Measurements from ENCODE around the gene GPR84.

- TF ChIP-seq ZNF311 (CRISPR knock-in tag; IDR thresholded peaks at IDR 0.05) (no peak), MXI1 (IDR thresholded peaks at IDR 0.05; ENCODE audit: low read depth, low read length) (no peak), TAF15 (IDR thresholded peaks at IDR 0.05; ENCODE audit: low read depth, low read length) (no peak), PTTG1 (tag; IDR thresholded peaks at IDR 0.05; ENCODE audit: low read depth) (no peak), PREB (CRISPR knock-in tag; IDR thresholded peaks at IDR 0.05) (no peak), HDAC1 (IDR thresholded peaks at IDR 0.05) (no peak), STAT6 (CRISPR knock-in tag; IDR thresholded peaks at IDR 0.05) (no peak), CBX8 (IDR thresholded peaks at IDR 0.05; ENCODE audit: borderline replicate concordance, extremely low read depth, low read depth, low read length, poor library complexity, severe bottlenecking) (no peak), ZNF354B (CRISPR knock-in tag; IDR thresholded peaks at IDR 0.05) (no peak), ETV6 (IDR thresholded peaks at IDR 0.05; ENCODE audit: borderline replicate concordance in 1 of 2, low read depth in 2 of 2, low read length in 1 of 2) (no peak), ETV6 (CRISPR knock-in tag; IDR thresholded peaks at IDR 0.05; ENCODE audit: borderline replicate concordance) (no peak)
These were observed 36.8 kb upstream of the GPR84 start for GRCh38 chr12:54401119-54401518.

Measured in K562 (cell line).